HG03064 (cell line): ENCODE data around the gene SREK1IP1.

ENCODE experiments used
- ATAC-seq: cut with Tn5 transposase; IDR thresholded peaks from one replicate; pipeline ENCODE4 v1.9.1; 2021; ENCODE audit warnings: low read depth; ENCODE audit not compliant: unreplicated experiment

Gene SREK1IP1

DNA sequence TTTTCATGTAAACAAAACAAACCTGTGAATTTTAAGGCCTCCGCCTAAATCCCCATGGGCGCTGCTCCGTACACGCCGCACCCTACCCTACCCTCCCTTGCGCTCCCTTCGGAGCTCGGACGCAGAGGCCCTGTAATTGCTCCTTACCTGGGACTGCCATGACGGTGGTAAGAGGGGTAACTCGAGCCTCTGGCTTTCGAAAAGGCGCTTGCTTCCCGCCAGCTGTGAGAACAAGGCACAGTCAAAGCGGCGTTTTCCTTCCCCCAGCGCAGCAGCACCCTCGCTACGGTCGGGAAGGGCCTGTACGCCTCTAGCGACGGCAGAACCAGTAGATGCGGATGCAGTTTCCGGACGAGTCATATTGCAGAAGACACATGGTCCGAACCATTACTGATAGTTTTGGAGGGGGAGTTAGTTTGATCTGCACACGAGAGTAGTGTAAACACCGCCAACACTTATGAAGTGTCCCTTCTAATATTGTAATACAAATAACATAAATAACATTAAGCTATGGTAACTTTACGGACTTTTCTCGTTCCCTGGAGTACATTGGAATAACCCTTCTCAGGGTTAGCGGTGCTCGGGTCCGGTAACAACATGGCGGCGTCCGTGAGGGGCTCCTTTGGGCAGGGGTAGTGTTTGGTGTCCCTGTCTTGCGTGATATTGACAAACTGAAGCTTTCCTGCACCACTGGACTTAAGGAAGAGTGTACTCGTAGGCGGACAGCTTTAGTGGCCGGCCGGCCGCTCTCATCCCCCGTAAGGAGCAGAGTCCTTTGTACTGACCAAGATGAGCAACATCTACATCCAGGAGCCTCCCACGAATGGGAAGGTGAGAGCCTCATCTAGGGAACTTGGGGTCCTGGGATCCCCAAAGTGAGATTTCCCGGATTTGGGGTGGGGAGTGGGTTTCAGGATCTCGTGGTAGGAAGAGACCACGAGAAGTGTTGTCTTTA lies at the start of gene SREK1IP1, which contains the start of gene CWC27:
TSS of gene SREK1IP1 (minus strand) at position 334 of the 955 bp plus-strand sequence. CDS start at position 160, 174 bp downstream.
TSS of gene CWC27 (plus strand) at position 573 of the 955 bp plus-strand sequence. CDS start at position 790, 217 bp downstream.
- ATAC-seq: peak; percentile 98

DNA sequence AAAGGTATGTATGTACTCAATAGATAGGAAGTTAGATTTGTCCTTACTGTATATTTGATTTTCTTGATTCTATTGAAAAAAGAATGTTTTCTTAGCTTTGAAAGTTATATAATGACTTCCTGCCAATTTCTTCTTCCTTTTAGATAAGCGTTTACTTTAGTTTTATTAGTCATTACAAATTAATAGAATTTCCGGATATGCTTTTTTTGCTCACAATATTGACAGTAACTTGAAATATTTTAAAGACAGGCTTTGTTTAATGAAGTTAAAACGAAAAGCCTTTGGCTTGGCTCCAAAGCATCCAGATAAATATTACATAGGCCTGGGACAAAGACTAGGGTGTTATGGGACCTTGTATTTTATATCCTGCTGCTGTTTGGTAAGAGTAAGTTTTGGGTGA lies 49.8 kb upstream of the SREK1IP1 start:
- no peak for ATAC-seq

DNA sequence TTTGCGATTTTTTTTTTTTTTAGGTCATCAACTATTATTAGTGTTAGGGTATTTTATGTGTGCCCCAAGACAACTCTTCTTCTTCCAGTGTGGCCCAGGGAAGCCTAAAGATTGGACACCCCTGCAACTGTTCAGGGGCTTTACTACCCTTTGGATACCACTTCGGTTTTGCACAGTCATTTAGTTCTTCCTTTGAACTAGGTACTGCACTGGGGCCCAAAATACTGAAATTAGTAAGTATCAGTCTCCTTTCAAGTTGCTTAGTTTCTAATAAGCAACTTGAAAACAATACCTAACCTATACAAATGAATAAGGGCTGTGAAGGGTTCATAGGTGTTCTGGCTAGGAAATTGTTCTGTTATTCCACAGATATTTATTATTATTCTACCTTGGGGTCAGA lies 45.6 kb upstream of the SREK1IP1 start:
- ATAC-seq: peak; percentile 89

DNA sequence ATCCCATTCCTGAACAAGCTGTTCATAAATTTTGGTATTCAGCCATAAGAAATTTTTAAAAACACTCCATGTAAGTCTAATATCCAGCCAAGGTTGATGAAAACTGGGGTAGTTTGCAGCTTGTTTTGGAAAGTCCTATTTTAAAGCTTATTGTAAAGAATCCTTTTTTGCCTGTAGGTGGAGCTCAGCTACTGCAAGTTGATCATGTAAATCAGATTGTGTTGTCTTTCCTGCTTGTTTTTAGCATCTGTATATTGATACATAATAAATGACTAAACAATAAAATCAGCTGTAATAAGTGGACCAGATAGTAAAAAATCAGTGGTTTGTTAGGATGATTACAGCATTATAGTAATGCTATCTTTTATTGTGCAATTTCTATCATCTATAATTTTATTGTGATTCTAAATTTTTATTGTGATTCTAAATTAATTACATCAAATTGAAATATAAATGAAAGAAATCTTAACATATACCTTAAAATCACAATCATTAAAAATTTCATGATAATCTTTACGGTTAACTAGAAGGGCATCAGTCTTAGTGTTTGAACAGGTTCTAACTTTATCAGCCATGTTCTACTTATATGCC lies 42.7 kb upstream of the SREK1IP1 start:
- no peak for ATAC-seq

DNA sequence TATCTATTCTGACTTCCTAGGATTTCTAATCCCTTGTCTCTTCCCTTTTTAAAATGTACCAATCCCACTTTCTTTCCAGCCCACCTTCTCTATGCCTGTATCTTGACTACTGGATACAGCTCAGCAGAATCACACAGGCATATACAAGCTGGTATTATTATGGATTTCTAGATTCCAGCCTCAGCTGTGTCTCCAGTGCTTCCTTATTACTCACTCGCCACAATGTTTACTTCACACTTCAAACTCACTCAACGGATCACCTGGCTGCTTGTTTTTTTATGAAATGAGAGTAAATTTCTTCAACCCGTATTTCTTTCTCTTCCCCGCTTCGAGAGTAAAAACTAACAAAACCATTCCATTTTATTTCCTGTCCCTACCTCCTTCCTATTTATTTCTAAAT lies 39.0 kb upstream of the SREK1IP1 start:
- no peak for ATAC-seq

DNA sequence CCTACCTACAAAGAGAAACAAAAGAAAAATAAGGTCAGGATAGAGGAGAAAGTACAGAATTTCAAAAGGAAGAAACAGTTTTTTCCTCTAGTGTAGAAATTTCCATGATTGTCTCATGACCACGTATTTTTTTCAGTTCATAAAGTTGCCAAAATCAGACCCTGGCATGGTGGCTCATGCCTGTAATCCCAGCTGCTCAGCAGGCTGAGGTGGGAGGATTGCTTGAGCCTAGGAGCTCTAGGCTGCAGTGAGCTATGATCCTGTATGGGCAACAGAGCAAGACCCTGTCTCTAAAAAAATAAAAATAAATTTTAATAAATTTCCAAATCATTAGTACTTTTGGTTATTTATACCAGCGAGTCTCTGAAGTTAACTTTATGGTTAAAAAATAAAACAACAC lies 38.0 kb upstream of the SREK1IP1 start:
- no peak for ATAC-seq

DNA sequence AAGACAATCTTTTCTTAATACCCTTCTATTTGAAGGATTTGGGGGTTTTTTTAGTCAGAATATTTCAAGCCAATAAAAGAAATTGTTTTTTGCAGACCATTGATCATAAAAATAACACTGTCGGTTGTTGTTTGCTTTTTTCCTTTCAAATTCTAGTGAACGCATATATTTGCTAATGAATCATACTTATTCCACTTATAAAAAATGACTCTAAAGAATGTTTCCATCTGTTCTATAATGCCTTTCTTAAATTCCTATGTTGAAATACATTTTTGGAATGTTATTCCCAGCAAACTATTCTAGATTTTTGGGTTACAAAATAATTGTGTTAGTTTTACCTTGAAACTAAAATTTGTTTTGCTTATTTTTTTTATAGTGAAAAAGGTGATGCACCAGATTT lies 32.4 kb upstream of the SREK1IP1 start:
- no peak for ATAC-seq

DNA sequence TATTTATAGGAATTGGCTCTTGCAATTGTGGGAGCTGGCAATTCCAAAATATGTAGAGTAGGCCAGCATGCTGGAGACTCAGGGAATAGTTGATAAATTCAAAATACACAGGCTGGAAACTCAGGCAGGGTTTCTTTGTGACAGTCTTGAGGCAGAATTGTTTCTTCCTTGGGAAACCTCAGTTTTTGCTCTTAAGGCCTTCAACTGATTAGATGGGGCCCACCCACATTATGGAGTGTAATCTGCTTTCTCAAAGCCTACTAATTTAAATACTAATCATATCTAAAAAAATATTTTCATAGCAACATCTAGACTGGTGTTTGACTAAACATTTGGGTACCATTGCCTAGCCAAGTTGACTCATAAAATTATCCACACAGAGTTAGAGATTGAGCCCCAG lies 27.8 kb upstream of the SREK1IP1 start:
- ATAC-seq: no peak

DNA sequence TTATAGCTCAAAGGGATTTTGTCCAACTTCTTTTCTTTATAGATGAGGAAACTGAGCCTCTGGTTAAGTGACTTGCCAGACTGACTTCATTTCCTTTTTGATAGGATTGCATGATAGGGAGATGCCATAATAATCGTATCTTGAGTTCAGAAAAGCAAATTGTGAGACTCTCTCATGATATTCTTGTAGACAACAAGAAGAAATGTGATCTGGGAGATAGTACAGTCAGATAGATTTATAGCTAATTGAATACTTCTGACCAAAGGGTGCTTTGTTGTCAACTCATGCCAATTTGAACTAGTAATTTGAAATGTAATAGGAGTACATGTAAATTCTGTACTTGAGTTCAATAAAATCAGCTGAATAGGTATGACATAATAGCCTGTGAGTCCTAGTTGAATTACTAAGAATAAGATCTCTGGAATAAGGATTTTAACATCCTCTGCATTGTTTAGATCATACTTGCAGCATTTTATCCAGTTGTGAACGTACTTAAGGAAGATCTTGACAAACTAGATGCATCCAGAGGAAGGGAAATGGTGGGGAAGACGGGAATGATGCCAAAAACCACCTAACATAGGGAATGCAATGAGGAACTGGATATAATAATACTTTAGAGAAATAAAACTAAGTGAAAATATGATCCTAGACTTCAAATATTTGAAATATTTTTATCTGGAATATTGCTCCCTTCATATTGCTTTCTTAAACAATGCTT lies 25.7 kb upstream of the SREK1IP1 start:
- ATAC-seq: no peak

DNA sequence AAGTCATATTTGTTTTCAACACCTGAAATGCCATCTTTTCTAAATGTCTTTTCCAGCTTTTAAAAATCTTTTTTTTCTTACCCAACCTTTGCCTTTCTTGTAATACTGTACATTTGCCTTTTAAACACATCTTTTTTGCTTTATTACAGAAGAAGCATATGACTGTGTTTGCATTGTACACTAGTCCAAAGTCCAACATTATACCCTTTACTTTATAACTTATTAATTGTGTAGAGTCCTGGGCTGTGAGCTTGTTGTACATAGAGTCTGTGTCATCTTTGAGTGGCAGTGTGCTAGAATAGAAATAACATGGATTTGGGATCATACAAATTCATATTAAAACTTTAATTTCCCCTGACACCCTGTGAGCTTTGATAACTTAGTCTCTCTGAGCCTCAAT lies 24.0 kb upstream of the SREK1IP1 start:
- no peak for ATAC-seq

DNA sequence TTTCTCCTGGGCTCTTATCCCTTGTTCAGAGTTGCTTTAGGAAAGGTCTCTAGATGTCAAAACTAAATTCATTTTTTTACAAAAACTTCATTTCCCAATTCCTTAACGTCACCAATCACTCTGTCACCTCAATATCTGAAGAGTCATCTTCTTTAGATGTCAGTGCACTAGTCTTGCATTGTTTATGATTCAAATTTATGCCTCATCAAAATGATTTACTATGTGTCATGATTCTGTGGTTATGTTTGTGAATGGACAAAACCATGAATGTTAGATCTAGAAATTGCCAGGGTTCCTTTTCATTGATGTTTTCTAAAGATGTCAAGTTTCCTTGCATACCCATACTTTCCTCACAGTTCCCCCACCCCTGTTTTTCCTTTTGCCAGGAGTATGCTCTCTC lies 21.7 kb upstream of the SREK1IP1 start:
- no peak for ATAC-seq

DNA sequence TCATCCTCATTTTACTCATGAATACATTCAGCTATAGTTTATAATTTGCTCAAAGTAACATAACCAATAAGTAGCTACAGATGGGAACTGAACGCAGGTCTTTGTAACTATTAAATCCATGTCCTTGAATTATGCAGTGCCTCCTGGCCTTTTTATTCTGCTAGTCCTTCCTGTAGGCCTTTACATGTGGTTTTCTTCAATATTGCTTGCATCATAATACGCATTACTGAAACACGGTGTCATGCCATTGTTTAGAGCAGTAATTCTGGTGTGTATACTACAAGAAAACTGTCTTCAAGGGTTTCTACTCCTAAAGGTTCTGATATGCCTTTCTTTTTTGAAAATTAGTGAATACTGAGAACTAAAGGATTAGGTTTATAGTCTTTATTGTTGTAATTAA lies 21.0 kb upstream of the SREK1IP1 start:
- no peak for ATAC-seq

DNA sequence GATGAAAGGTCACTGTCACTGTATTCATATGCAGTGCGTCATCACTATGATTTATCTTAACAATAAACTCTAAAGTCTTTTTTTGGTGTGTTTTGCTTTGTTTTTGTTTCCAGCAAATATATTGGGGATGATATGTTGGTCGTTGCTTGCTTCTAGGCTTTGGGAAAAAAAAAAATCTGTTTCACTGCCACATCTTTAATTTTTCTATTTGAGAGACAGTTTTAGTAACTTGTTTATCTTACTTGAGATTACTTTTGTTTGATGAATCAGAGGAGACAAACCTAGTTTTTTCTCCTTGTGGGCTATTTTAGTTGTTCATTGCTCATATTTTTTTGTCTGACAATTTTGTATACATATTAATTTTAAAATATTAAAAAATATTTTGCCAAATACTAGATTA lies 19.7 kb upstream of the SREK1IP1 start:
- no peak for ATAC-seq

DNA sequence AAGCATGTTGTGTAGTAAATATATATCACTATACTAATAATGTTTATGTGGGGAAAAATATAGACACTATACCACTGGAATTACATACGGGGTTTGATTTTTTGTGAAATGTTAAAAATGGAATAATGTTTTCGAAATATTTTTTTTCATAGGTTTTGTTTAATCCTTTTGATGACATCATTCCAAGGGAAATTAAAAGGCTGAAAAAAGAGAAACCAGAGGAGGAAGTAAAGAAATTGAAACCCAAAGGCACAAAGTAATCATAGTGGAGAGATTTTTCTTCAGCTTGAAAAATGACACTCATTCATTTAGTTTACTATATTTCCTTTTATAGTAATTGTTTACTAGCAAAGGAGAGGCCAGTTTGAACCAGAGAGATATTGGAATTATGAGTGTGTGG lies 17.9 kb upstream of the SREK1IP1 start:
- no peak for ATAC-seq

DNA sequence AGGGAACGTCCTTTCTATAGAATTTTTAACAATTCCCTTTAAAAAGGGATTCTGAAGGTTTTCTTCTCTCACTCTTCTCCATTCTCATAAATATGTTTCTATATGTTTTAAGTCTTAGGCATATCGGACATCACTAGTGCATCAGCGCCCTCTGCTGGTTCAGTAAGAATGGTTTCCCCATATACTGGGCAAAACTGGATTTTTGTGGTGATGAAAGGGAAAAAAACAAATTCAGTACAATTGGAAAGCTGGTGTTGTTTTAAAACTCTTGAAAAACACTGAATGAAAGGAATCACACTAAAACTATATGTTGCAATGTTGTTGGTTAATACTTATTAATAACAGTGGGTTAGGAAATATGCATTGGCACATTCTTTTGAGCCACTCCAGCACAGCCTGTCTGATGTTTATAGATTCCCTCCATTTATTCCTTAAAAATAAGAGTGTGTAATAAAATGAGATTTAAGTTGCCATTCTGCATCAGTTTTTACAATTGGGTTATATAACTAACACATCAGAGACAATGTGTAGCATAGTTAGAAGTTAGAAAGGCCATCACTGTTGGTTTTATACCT lies 16.0 kb upstream of the SREK1IP1 start:
- ATAC-seq: peak; percentile 83

DNA sequence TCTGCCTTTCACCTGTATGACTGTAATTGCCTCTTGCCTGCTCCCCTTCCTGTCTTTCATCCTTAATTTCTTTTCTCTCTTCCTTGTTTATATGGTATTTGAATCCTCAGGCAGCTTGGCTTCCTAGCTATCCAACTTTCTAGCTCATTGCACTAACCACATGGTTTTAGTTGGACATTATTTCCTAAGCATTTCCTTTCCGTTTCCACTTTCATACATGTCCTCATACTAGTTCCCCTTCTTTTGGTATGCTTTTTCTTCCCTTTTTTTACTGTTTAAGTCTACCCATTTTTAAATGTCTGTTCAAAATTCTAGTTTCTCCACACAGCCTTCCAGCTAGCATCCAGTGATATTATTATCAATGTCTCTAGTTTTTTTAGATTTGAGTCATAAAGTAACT lies 6.8 kb upstream of the SREK1IP1 start:
- no peak for ATAC-seq

DNA sequence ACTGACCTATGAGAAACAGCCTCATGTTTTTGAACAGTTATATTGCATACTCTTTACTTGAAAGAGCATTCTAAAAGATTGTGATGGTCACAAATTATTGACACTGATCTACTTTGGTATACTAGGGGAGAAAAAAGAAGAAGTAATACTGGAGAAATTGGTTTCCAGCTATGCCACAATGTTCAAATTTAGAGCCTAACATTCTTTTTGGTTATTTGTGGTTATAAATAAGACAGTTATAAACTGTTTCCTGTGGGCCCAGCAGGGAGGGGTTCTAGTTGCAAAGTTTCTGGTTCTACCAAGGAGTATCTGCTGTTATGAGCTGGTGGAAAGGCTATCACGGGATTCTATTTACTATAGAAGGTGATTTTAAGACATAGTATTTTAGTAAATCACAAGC lies 5.0 kb upstream of the SREK1IP1 start:
- ATAC-seq: no peak

DNA sequence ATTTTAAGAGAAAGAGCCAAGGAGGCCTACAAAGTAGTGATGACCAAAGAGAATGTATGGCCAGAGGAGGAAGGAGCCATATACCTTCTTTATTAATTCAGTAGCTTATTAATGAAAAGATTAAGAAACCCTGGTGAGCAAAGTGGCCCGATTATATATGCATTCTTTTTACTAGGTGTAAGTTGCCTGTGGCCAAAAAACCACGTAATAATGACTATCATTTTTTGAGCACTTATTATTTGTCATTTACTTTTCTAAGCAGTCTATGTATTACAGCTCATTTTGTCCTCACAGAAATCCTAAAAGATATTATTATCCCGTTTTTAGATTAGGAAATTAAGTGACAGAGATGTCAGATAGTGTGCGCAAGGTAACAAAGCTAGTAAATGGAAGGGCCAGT lies 3.2 kb upstream of the SREK1IP1 start:
- ATAC-seq: no peak

DNA sequence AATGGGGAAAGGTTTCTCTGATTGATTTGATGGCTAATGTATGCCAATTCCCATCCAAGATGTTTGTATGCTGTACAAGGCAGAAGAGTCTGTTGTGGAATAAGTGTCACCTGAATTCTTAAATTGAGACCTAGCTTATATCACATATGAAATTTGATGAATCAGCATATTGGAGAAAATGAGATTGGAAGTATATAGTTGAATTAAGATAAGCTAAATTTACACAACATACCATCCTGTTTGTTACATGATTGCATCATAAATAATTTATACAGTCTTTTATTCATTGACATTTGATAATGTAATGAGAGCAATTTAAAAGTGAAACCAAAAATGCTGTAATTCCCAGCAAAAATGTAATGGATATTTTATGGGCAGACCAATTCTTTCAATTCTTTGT lies 1.4 kb upstream of the SREK1IP1 start:
- no peak for ATAC-seq

DNA sequence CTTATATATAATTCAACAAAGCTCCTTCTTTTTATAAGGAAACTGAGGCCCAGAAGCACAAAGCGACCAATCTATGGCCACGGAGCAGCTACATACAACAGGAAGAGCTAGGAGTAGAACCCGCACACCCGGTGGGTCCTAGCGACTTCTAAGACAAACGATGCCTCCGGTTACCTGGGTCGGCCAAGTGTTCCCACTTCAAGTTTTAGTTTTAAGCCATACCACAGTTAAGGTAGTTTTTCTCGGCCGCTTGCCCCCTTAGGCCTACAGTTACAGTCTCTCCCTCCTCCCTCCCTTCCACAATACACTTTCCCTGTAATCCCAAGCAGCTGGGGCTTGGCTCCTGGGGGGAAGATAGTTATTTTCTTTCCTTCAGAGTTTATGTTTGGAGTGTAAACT lies 533 bp downstream of the SREK1IP1 start:
- ATAC-seq: peak; percentile 9

DNA sequence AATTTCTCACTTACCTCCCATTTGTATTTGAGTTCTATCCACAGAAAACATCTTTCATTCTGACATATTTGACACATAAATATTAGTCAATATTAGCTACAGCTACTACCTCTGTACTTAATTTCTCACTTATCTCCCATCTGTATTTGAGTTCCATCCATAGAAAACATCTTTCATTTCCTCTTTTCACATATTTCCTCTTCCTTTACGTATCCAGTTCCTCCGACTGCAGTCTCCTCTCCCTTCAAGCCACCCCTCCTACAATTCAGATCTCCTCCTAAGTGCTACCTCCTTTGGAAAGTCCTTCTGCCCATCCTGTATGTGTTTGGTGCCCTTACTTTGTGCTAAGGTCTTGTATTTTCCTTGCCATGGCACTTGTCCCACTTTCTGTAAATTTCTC lies 1.6 kb downstream of the SREK1IP1 start:
- ATAC-seq: no peak
